SK-N-SH (cell line): ENCODE results near the gene RPAIN. TPM values are rescaled to one million over a fixed set of nuclear protein-coding genes. Genes with fewer than 3 reads are reported as not detected.

Experiments
- CTCF ChIA-PET: fragments of 300-600, 350-600 bp; formaldehyde crosslinking; extraction: SDS; loops from one replicate; lab custom pipeline; 2021; lab: Yijun Ruan, JAX
- POLR2A ChIA-PET: fragments of 350-600 bp; sonication (Branson Sonifier 250); formaldehyde crosslinking; extraction: SDS; loops from one replicate; lab custom pipeline; 2020; ENCODE audit warnings: antibody characterized with exemption, inconsistent platforms; lab: Yijun Ruan, JAX
- DNase-seq: peaks from one replicate; pipeline ENCODE4 v3.0.0; 2012
- H2AFZ ChIP-seq: fragments of 200-600 bp; sonication (generic); 2 replicates; pipeline ENCODE4 v1.8.1; 2016; ENCODE audit warnings: antibody characterized with exemption, mild to moderate bottlenecking, low read depth
- H3F3A ChIP-seq: fragments of 200-600 bp; sonication (generic); replicated peaks from 2 replicates; pipeline ENCODE3; 2016; ENCODE audit warnings: antibody characterized with exemption, mild to moderate bottlenecking; ENCODE audit not compliant: insufficient read depth
- H3K27ac ChIP-seq, 2 experiments: fragments of 200-500 bp in 1 of 2; fragments of 200-600 bp in 1 of 2; sonication (Bioruptor generic) in 1 of 2; sonication (generic), shearing (Covaris generic) in 1 of 2; 2 replicates each; pipeline versions ENCODE4 v1.5.1 to v1.6.1; 2014 to 2016; ENCODE audit warnings: low read depth in 2 of 2, inconsistent platforms in 1 of 2, low read length in 1 of 2, mild to moderate bottlenecking in 1 of 2, mixed read lengths in 1 of 2
- H3K27me3 ChIP-seq: fragments of 200-600 bp; sonication (generic), shearing (Covaris generic); 2 replicates; pipeline ENCODE4 v1.6.1; 2016; ENCODE audit warnings: mixed run types; ENCODE audit not compliant: insufficient read depth
- H3K36me3 ChIP-seq, 2 experiments: fragments of 200-500 bp in 1 of 2; fragments of 200-600 bp in 1 of 2; sonication (Bioruptor generic) in 1 of 2; sonication (generic) in 1 of 2; replicated peaks in 1 of 2; 2 replicates each; pipeline versions ENCODE3 to v1.5.1; 2014 to 2016; ENCODE audit warnings: low read length in 1 of 2, mild to moderate bottlenecking in 1 of 2; ENCODE audit not compliant: insufficient read depth in 2 of 2, control insufficient read depth in 1 of 2
- H3K4me1 ChIP-seq, 2 experiments: fragments of 200-500 bp in 1 of 2; fragments of 200-600 bp in 1 of 2; sonication (Bioruptor generic) in 1 of 2; sonication (generic), shearing (Covaris generic) in 1 of 2; 2 replicates each; pipeline versions ENCODE4 v1.5.1 to v1.6.1; 2014 to 2016; ENCODE audit warnings: low read depth in 1 of 2, low read length in 1 of 2, mixed run types in 1 of 2; ENCODE audit not compliant: insufficient read depth in 2 of 2, control insufficient read depth in 1 of 2
- H3K4me2 ChIP-seq: fragments of 200-600 bp; sonication (generic), shearing (Covaris generic); 2 replicates; pipeline ENCODE4 v1.6.1; 2017; ENCODE audit warnings: mixed run types
- H3K4me3 ChIP-seq, 2 experiments: fragments of 200-500 bp in 1 of 2; fragments of 200-600 bp in 1 of 2; sonication (Bioruptor generic) in 1 of 2; sonication (generic), shearing (Covaris generic) in 1 of 2; 2 replicates each; pipeline versions ENCODE4 v1.5.1 to v1.8.1; 2014 to 2016; ENCODE audit warnings: low read depth in 2 of 2, inconsistent platforms in 1 of 2, low read length in 1 of 2, mild to moderate bottlenecking in 1 of 2, mixed read lengths in 1 of 2, moderate library complexity in 1 of 2
- H3K79me2 ChIP-seq: fragments of 200-600 bp; sonication (generic); 2 replicates; pipeline ENCODE4 v1.8.1; 2017; ENCODE audit warnings: mild to moderate bottlenecking; ENCODE audit not compliant: insufficient read depth
- H3K9ac ChIP-seq: fragments of 200-600 bp; sonication (generic); 2 replicates; pipeline ENCODE4 v1.6.1; 2017; ENCODE audit warnings: mixed run types
- H3K9me2 ChIP-seq: fragments of 200-600 bp; sonication (generic); 2 replicates; pipeline ENCODE4 v1.6.1; 2017; ENCODE audit warnings: mixed run types
- H3K9me3 ChIP-seq: fragments of 200-600 bp; sonication (generic); 2 replicates; pipeline ENCODE4 v1.6.1; 2017; ENCODE audit warnings: mixed run types, mild to moderate bottlenecking, moderate library complexity
- H4K20me1 ChIP-seq: fragments of 200-600 bp; sonication (generic); 2 replicates; pipeline ENCODE4 v1.6.1; 2017; ENCODE audit warnings: mild to moderate bottlenecking, mixed run types; ENCODE audit not compliant: insufficient read depth
- ELF1 ChIP-seq: IDR thresholded peaks from 2 replicates; pipeline ENCODE4 v1.4.0; 2012
- EP300 ChIP-seq, 2 experiments: IDR thresholded peaks; 2 replicates each; pipeline versions ENCODE4 v1.4.0 to v1.6.1; 2012; ENCODE audit warnings: borderline replicate concordance in 1 of 2, low read depth in 1 of 2, low read length in 1 of 2
- FOXJ3 ChIP-seq: sonication (generic); formaldehyde crosslinking; IDR thresholded peaks from 2 replicates; pipeline ENCODE4 v1.5.1; 2020; ENCODE audit warnings: mild to moderate bottlenecking, missing genetic modification reagents
- GABPA ChIP-seq: IDR thresholded peaks from 2 replicates; pipeline ENCODE4 v1.4.0; 2012; ENCODE audit warnings: low read depth, mild to moderate bottlenecking
- JUND ChIP-seq: IDR thresholded peaks from 2 replicates; pipeline ENCODE4 v1.4.0; 2012
- MXI1 ChIP-seq: IDR thresholded peaks from 2 replicates; pipeline ENCODE4 v1.6.1; 2012; ENCODE audit warnings: mild to moderate bottlenecking, low read depth, low read length, improper control_type of control experiment
- NRF1 ChIP-seq: IDR thresholded peaks from 2 replicates; pipeline ENCODE4 v1.6.1; 2012; ENCODE audit warnings: low read depth, mild to moderate bottlenecking, low read length
- POLR2AphosphoS5 ChIP-seq: IDR thresholded peaks from 2 replicates; pipeline ENCODE4 v1.6.1; 2012; ENCODE audit warnings: low read depth, low read length
- RAD21 ChIP-seq: IDR thresholded peaks from 2 replicates; pipeline ENCODE4 v1.6.1; 2012; ENCODE audit warnings: mild to moderate bottlenecking, low read length
- RCOR1 ChIP-seq: fragments of 150-350 bp; IDR thresholded peaks from 2 replicates; pipeline ENCODE4 v1.6.1; 2017; ENCODE audit warnings: antibody characterized with exemption, low read length
- RFX5 ChIP-seq: IDR thresholded peaks from 2 replicates; pipeline ENCODE4 v1.6.1; 2012; ENCODE audit warnings: mild to moderate bottlenecking, improper control_type of control experiment, low read length
- SIN3A ChIP-seq: IDR thresholded peaks from 2 replicates; pipeline ENCODE4 v1.6.1; 2012; ENCODE audit warnings: low read depth, mild to moderate bottlenecking, low read length, moderate library complexity, borderline replicate concordance
- SMC3 ChIP-seq: IDR thresholded peaks from 2 replicates; pipeline ENCODE4 v1.6.1; 2012; ENCODE audit warnings: low read depth, low read length, improper control_type of control experiment
- TCF12 ChIP-seq: IDR thresholded peaks from 2 replicates; pipeline ENCODE4 v1.4.0; 2012
- WGBS: methylation state at CpG from one replicate; pipeline ENCODE4 v1.1.6; 2017; ENCODE audit warnings: low lambda C conversion rate; 5-methylcytosine and 5-hydroxymethylcytosine counted together
- polyA plus RNA-seq, 3 experiments: library from polyadenylated mRNA; depleted of rRNA; stranded (reverse); fragments of >200 nt; gene quantifications; 2 replicates each; pipeline ENCODE4 v1.2.3, GENCODE V29; 2012
- TF ChIP-seq, protein P1 (sequence below): IDR thresholded peaks from 2 replicates; pipeline ENCODE4; 2012
- TF ChIP-seq, protein P2 (sequence below): fragments of 150-350 bp; IDR thresholded peaks from 2 replicates; pipeline ENCODE4 v1.6.1; 2017; ENCODE audit warnings: antibody characterized with exemption, low read length, low read depth, borderline replicate concordance
- TF ChIP-seq, protein P3 (sequence below): IDR thresholded peaks from 2 replicates; pipeline ENCODE4 v1.4.0; 2012; ENCODE audit warnings: low read depth, borderline replicate concordance
- TF ChIP-seq, protein P4 (sequence below): IDR thresholded peaks from 2 replicates; pipeline ENCODE4 v1.4.0; 2012; ENCODE audit warnings: low read depth
- TF ChIP-seq, protein P5 (sequence below): fragments of 150-350 bp; IDR thresholded peaks from 2 replicates; pipeline ENCODE4 v1.6.1; 2016; ENCODE audit warnings: mild to moderate bottlenecking, low read depth, low read length
- TF ChIP-seq, protein P6 (sequence below): IDR thresholded peaks from 2 replicates; pipeline ENCODE4 v1.4.0; 2012; ENCODE audit warnings: low read depth, borderline replicate concordance

The RPAIN gene
- polyA plus RNA-seq, 1 of the 3 experiments (the other 2 are of a cell fraction): 75.5 TPM

DNA sequence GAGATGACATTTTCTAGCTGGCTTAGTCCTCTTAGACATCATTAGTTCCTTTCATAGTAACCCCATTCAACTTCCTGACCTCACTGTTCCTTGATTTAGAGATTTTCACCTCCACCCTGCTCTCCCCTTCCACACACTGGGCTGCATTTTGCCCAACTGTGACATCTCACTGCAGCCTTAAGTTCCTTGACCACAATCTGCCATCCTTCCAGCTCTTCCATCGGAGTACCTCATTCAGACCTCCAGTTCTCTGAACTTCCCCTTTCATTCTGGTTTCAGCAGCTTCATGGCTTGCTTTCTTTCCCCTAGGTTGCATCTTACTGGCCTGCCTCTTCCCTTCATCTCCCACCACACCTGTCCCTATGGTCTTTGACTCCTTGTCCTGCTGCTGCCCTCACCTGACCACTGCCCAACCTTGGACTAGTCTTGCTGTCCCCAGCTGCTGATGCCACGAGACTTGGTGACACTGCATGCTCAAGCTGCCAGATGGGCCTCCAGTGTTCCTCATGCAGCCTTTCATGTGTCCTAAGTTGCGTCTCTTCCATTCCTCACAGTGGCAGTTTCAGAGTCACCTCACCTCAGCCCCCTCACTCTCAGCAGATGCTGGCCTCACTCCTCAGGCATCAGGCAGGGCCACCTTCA, 41.3 kb upstream of the RPAIN start:
- WGBS: 93% methylated on average over 3 of the region's 3 CpGs
- Histone ChIP-seq H3K4me1 (no peaks in the 10 kb centered on the region), H3F3A (peaks cover 15% of the 10 kb centered on the region), H3K27ac (no peak overlapping the region), H3K4me3 (no peak overlapping the region), H3K27me3 (no peaks in the 10 kb centered on the region), H3K9ac (no peak overlapping the region), H3K79me2 (no peaks in the 10 kb centered on the region), H3K9me3 (no peaks in the 10 kb centered on the region), H3K9me2 (no peaks in the 10 kb centered on the region), H2AFZ (no peak overlapping the region), H3K4me2 (no peak overlapping the region), H4K20me1 (no peaks in the 10 kb centered on the region), H3K36me3 (peaks cover 54 to 56% of the 10 kb centered on the region in 2 experiments)
- TF ChIP-seq, protein P1, sequence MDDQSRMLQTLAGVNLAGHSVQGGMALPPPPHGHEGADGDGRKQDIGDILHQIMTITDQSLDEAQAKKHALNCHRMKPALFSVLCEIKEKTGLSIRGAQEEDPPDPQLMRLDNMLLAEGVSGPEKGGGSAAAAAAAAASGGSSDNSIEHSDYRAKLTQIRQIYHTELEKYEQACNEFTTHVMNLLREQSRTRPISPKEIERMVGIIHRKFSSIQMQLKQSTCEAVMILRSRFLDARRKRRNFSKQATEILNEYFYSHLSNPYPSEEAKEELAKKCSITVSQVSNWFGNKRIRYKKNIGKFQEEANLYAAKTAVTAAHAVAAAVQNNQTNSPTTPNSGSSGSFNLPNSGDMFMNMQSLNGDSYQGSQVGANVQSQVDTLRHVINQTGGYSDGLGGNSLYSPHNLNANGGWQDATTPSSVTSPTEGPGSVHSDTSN: no peak
- no peak for TF ChIP-seq GABPA
- no peak for TF ChIP-seq NRF1
- TF ChIP-seq EP300 (IDR thresholded peaks at IDR 0.05; ENCODE audit: borderline replicate concordance in 1 of 2, low read depth in 1 of 2, low read length in 1 of 2): no peak
- TF ChIP-seq, protein P2, sequence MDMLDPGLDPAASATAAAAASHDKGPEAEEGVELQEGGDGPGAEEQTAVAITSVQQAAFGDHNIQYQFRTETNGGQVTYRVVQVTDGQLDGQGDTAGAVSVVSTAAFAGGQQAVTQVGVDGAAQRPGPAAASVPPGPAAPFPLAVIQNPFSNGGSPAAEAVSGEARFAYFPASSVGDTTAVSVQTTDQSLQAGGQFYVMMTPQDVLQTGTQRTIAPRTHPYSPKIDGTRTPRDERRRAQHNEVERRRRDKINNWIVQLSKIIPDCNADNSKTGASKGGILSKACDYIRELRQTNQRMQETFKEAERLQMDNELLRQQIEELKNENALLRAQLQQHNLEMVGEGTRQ: no peak
- TF ChIP-seq TCF12: no peak
- no peak; the same call in 1 of the 2 replicates for TF ChIP-seq POLR2AphosphoS5
- TF ChIP-seq, protein P3, sequence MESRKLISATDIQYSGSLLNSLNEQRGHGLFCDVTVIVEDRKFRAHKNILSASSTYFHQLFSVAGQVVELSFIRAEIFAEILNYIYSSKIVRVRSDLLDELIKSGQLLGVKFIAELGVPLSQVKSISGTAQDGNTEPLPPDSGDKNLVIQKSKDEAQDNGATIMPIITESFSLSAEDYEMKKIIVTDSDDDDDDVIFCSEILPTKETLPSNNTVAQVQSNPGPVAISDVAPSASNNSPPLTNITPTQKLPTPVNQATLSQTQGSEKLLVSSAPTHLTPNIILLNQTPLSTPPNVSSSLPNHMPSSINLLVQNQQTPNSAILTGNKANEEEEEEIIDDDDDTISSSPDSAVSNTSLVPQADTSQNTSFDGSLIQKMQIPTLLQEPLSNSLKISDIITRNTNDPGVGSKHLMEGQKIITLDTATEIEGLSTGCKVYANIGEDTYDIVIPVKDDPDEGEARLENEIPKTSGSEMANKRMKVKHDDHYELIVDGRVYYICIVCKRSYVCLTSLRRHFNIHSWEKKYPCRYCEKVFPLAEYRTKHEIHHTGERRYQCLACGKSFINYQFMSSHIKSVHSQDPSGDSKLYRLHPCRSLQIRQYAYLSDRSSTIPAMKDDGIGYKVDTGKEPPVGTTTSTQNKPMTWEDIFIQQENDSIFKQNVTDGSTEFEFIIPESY: no peak
- TF ChIP-seq, protein P4, sequence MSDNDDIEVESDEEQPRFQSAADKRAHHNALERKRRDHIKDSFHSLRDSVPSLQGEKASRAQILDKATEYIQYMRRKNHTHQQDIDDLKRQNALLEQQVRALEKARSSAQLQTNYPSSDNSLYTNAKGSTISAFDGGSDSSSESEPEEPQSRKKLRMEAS: no peak
- no peak for TF ChIP-seq SMC3
- TF ChIP-seq RFX5: no peak
- TF ChIP-seq RCOR1: no peak
- no peak for TF ChIP-seq SIN3A
- TF ChIP-seq RAD21: no peak
- TF ChIP-seq ELF1: no peak
- TF ChIP-seq, protein P5, sequence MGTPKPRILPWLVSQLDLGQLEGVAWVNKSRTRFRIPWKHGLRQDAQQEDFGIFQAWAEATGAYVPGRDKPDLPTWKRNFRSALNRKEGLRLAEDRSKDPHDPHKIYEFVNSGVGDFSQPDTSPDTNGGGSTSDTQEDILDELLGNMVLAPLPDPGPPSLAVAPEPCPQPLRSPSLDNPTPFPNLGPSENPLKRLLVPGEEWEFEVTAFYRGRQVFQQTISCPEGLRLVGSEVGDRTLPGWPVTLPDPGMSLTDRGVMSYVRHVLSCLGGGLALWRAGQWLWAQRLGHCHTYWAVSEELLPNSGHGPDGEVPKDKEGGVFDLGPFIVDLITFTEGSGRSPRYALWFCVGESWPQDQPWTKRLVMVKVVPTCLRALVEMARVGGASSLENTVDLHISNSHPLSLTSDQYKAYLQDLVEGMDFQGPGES: no peak
- TF ChIP-seq JUND: no peak
- no peak for TF ChIP-seq MXI1
- TF ChIP-seq FOXJ3 (CRISPR knock-in tag): no peak
- TF ChIP-seq, protein P6, sequence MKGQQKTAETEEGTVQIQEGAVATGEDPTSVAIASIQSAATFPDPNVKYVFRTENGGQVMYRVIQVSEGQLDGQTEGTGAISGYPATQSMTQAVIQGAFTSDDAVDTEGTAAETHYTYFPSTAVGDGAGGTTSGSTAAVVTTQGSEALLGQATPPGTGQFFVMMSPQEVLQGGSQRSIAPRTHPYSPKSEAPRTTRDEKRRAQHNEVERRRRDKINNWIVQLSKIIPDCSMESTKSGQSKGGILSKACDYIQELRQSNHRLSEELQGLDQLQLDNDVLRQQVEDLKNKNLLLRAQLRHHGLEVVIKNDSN: no peak
- ChIA-PET CTCF (interaction anchor here (1.9 kb wide), 1 partner anchor 61 kb away, joined by 7 read pairs; the partner anchor contains the start of gene C1QBP), POLR2A (no interaction called here)
- DNase-seq: no peak
